Sigmoid colon (tissue), 4 donors: ENCODE results near the gene FGD1.

Source experiments
- CTCF ChIP-seq, 4 experiments: fragments of 450-650 bp in 3 of 4; fragments of 200-600 bp in 1 of 4; IDR thresholded peaks; one replicate each; pipeline ENCODE4 v1.5.1; 2016 to 2019; ENCODE audit warnings: antibody characterized with exemption in 4 of 4, mild to moderate bottlenecking in 3 of 4, moderate library complexity in 2 of 4
- EP300 ChIP-seq, 4 donors: sonication (generic); formaldehyde crosslinking; IDR thresholded peaks; one replicate each; pipeline ENCODE4 v1.6.1; 2017; ENCODE audit warnings: antibody characterized with exemption in 4 of 4
- POLR2A ChIP-seq, 2 donors: fragments of 450-650 bp; IDR thresholded peaks; one replicate each; pipeline ENCODE4 v1.6.1; 2016; ENCODE audit warnings: antibody characterized with exemption in 2 of 2, mild to moderate bottlenecking in 2 of 2, moderate library complexity in 2 of 2
- POLR2AphosphoS5 ChIP-seq, 4 donors: sonication (generic); formaldehyde crosslinking; IDR thresholded peaks; one replicate each; pipeline ENCODE4 v1.6.1; 2017; ENCODE audit warnings: antibody characterized with exemption in 4 of 4

- TF ChIP-seq CTCF (IDR thresholded peaks at IDR 0.05) (no peak), POLR2A (IDR thresholded peaks at IDR 0.05) (no peak), POLR2AphosphoS5 (IDR thresholded peaks at IDR 0.05) (no peak), EP300 (IDR thresholded peaks at IDR 0.05) (no peak)
These were observed 21.8 kb downstream of the FGD1 start for GRCh38 chrX:54473993-54474859.
